Type B pancreatic cell (in vitro differentiated cells): ENCODE results near the gene KIAA0586. TPM values are rescaled to one million over a fixed set of nuclear protein-coding genes. Genes with fewer than 3 reads are reported as not detected.
"Not testable (repeated sequence)": the region's sequence is repeated elsewhere in the genome, so short reads cannot be mapped to it uniquely, and the experiment has no call there.

ENCODE experiments used
- DNase-seq: peaks from one replicate; pipeline ENCODE4 v3.0.0; 2021; ENCODE audit warnings: mixed read lengths; ENCODE audit not compliant: unreplicated experiment; ENCODE audit errors: extremely low spot score
- H3K27ac Mint-ChIP-seq: 2 replicates; pipeline ENCODE4 v1.8.0; 2021; ENCODE audit warnings: mild to moderate bottlenecking, mixed read lengths
- H3K27me3 Mint-ChIP-seq: 2 replicates; pipeline ENCODE4 v1.8.0; 2021; ENCODE audit warnings: mixed read lengths
- H3K36me3 Mint-ChIP-seq: 2 replicates; pipeline ENCODE4 v1.8.0; 2021; ENCODE audit warnings: mixed read lengths
- H3K4me1 Mint-ChIP-seq: one replicate; pipeline ENCODE4 v1.8.0; 2021; ENCODE audit warnings: mixed read lengths; ENCODE audit not compliant: unreplicated experiment
- H3K4me3 Mint-ChIP-seq: 2 replicates; pipeline ENCODE4 v1.8.0; 2021; ENCODE audit warnings: mild to moderate bottlenecking, mixed read lengths
- H3K9me3 Mint-ChIP-seq: 2 replicates; pipeline ENCODE4 v1.8.0; 2021; ENCODE audit warnings: mixed read lengths
- total RNA-seq: library from RNA; stranded (reverse); gene quantifications from 2 replicates; pipeline ENCODE4 v1.2.1, GENCODE V29; 2021; ENCODE audit warnings: low replicate concordance
- TF ChIP-seq, protein P1 (sequence below): fragments of 200-600 bp; sonication (generic); conservative IDR thresholded peaks from 2 replicates; pipeline ENCODE4 v1.5.0; 2021; ENCODE audit warnings: antibody characterized with exemption, mild to moderate bottlenecking

KIAA0586 gene
- total RNA-seq, 1 donor from 2014 or later: 24.1 TPM

DNA sequence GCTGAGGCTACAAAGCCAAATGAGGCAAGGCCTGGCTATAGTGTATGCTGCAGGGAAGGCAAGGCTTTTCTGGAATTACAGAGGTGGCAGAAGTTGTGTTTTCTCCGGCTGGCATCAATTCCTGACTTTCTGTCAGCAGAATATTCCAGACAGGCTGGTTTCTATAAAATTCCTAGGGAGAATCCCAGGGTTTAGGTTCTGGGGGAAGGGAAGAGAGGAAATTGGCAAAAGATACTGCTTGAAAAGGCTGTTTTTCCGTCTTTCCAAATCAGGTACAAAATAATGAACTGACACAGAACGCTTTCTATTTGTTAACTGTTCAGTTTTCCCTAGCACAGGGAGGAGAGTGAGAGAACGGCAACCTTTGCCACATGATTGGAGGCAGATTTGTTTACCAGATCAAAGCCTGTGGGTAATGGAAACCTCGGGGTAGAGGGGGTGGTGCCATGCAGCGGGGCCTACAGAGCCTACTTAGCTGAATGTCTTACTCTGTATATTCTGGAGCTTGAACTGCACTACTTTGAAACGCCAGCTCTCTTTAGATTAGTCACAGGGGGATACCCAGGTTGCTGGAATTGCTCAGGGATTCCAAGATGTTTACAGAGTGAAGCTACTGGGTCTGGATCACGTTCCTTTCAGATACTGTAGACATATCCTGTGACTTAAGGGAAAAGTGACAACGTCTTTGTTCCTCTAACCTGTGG is 144.4 kb downstream of the KIAA0586 start:
- Mint-ChIP-seq H3K4me1 (peaks cover 31% of the 10 kb centered on the region), H3K27ac (peak overlapping the region; percentile 1), H3K36me3 (no peaks in the 10 kb centered on the region), H3K4me3 (no peak overlapping the region), H3K27me3 (peaks cover 5% of the 10 kb centered on the region), H3K9me3 (no peaks in the 10 kb centered on the region)
- DNase-seq: no peak
- TF ChIP-seq, protein P1, sequence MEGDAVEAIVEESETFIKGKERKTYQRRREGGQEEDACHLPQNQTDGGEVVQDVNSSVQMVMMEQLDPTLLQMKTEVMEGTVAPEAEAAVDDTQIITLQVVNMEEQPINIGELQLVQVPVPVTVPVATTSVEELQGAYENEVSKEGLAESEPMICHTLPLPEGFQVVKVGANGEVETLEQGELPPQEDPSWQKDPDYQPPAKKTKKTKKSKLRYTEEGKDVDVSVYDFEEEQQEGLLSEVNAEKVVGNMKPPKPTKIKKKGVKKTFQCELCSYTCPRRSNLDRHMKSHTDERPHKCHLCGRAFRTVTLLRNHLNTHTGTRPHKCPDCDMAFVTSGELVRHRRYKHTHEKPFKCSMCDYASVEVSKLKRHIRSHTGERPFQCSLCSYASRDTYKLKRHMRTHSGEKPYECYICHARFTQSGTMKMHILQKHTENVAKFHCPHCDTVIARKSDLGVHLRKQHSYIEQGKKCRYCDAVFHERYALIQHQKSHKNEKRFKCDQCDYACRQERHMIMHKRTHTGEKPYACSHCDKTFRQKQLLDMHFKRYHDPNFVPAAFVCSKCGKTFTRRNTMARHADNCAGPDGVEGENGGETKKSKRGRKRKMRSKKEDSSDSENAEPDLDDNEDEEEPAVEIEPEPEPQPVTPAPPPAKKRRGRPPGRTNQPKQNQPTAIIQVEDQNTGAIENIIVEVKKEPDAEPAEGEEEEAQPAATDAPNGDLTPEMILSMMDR: no peak

DNA sequence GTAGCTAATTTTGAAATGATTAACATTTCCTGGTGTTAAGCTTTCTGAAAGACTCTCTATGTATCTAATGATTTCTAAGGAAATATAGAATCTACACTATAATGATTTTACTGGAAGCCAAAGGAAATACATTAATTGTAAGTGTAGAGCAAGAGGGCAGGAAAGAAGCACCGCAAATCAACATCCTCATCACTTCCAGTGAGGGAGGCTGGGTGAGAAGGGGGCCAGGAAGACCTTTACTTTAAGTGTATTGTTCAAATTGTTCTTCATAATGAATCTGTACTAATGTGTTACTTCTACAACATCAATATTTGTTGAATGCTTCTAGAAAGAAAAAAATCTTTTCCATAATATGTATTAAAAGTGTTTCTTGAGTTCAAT is 144.9 kb downstream of the KIAA0586 start:
- no peak for DNase-seq
- Mint-ChIP-seq H3K36me3 (no peaks in the 10 kb centered on the region), H3K4me3 (no peak overlapping the region), H3K4me1 (peaks cover 31% of the 10 kb centered on the region), H3K27me3 (peaks cover 5% of the 10 kb centered on the region), H3K27ac (peak overlapping the region; percentile 1), H3K9me3 (no peaks in the 10 kb centered on the region)
- TF ChIP-seq, protein P1: no peak

DNA sequence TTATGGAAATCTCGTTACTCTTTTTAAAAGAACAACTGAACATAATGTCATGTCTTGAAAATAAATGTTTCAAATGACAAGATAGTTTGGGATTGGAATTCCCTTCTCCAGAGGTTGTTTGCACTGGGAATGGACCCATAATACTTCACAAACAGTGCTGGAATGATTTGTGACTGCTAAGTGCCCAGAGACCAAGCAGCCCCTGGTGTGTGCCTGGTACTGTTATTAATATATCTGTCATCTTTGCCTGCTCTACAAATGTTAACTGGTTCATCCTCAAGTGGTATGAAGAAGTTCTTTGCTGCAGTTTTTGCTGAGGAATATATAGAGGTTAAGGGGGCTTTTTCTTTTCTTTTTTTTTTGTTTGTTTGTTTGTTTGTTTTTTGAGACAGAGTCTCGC is 145.3 kb downstream of the KIAA0586 start:
- no peaks in the 10 kb centered on the region for H3K9me3 Mint-ChIP-seq
- peaks cover 5% of the 10 kb centered on the region for H3K27me3 Mint-ChIP-seq
- TF ChIP-seq, protein P1: no peak
- H3K36me3 Mint-ChIP-seq: no peaks in the 10 kb centered on the region
- DNase-seq: no peak
- no peak overlapping the region for H3K4me3 Mint-ChIP-seq
- H3K27ac Mint-ChIP-seq: no peak overlapping the region
- peaks cover 31% of the 10 kb centered on the region for H3K4me1 Mint-ChIP-seq

DNA sequence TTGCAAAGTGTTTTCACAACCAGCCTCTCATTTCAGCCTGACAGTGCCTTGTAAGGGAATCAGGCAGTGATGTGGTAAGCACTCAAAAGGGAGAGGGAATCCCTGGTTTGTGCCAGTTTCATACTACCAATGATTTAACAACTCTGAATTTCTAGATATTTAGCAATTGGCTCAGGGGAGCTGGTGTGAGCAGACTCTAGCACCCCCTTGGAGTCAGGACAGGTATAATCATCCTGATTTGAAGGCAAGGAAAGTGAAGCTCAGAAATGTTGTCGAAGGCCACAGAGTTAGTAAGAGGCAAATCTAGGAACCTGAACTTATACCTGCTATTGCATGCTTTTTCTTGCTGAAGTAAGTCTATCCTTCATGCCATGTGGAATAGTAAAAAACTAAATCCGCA is 147.1 kb downstream of the KIAA0586 start:
- Mint-ChIP-seq H3K27ac (no peak overlapping the region), H3K27me3 (peaks cover 5% of the 10 kb centered on the region), H3K36me3 (no peaks in the 10 kb centered on the region), H3K4me3 (no peak overlapping the region), H3K9me3 (no peaks in the 10 kb centered on the region), H3K4me1 (peaks cover 23% of the 10 kb centered on the region)
- no peak for DNase-seq
- TF ChIP-seq, protein P1: no peak

DNA sequence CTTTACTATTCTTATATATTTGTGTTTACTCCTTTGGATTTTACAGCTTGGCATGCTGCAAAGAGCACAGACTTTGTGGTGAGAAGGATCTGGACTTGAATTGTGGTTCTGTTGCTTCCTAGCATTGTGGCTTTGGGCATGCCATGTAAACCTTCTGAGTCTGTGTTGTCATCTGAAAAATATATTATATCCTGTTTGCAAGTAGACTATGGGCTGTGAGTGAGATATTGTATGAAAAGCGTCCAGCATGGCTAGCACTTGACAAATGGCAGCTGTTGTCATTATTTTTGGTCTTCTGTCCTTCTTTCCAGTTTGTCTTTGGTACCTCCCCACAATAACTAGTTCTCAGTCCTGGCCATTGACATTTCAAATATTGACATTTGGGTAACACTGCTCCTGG is 148.4 kb downstream of the KIAA0586 start:
- Mint-ChIP-seq H3K36me3 (no peaks in the 10 kb centered on the region), H3K27me3 (peaks cover 5% of the 10 kb centered on the region), H3K9me3 (no peaks in the 10 kb centered on the region)

DNA sequence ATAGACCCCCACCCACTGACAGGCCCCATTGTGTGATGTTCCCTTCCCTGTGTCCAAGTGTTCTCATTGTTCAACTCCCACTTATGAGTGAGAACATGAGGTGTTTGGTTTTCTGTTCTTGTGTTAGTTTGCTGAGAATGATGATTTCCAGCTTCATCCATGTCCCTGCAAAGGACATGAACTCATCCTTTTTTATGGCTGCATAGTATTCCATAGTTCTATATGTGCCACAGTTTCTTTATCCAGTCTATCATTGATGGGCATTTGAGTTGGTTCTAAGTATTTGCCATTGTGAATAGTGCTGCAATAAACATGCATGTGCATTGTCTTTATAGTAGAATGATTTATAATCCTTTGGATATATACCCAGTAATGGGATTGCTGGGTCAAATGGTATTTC is 152.5 kb downstream of the KIAA0586 start:
- not testable (repeated sequence) for H3K36me3 Mint-ChIP-seq, H3K4me3 Mint-ChIP-seq, H3K27me3 Mint-ChIP-seq, H3K4me1 Mint-ChIP-seq, H3K27ac Mint-ChIP-seq, H3K9me3 Mint-ChIP-seq, DNase-seq

More for the DNA sequence above, 148.4 kb downstream of the KIAA0586 start:
- DNase-seq: no peak
- H3K4me3 Mint-ChIP-seq: no peak overlapping the region
- no peak overlapping the region for H3K27ac Mint-ChIP-seq
- H3K4me1 Mint-ChIP-seq: peaks cover 21% of the 10 kb centered on the region
- TF ChIP-seq, protein P1: no peak

DNA sequence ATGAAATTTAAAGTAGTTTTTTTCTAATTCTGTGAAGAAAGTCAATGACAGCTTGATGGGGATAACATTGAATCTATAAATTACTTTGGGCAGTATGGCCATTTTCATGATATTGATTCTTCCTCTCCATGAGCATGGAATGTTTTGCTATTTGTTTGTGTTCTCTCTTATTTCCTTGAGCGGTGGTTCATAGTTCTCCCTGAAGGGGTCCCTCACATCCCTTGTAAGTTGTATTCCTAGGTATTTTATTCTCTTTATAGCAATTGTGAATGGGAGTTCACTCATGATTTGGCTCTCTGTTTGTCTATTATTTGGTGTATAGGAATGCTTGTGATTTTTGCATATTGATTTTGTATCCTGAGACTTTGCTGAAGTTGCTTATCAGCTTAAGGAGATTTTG is 153.9 kb downstream of the KIAA0586 start:
- not testable (repeated sequence) for DNase-seq, H3K36me3 Mint-ChIP-seq, H3K27ac Mint-ChIP-seq, H3K4me3 Mint-ChIP-seq, H3K27me3 Mint-ChIP-seq, H3K4me1 Mint-ChIP-seq, H3K9me3 Mint-ChIP-seq
